Left ventricle myocardium inferior (tissue), 1 donor: Measurements from ENCODE around the gene GLT1D1. TPM values are rescaled to one million over a fixed set of nuclear protein-coding genes. Genes with fewer than 3 reads are reported as not detected.

Experiments used
- DNase-seq: peaks from one replicate; pipeline ENCODE4 v3.0.0-alpha.2; 2020
- H3K27ac ChIP-seq: fragments of 200-600 bp; replicated peaks from 2 replicates; pipeline ENCODE4 v1.8.0; 2021
- H3K27me3 ChIP-seq: fragments of 200-600 bp; 2 replicates; pipeline ENCODE4 v1.8.0; 2021; ENCODE audit warnings: low read depth
- H3K36me3 ChIP-seq: fragments of 200-600 bp; 2 replicates; pipeline ENCODE4 v1.8.0; 2021
- H3K4me1 ChIP-seq: fragments of 200-600 bp; 2 replicates; pipeline ENCODE4 v1.8.0; 2021
- H3K4me3 ChIP-seq: fragments of 200-600 bp; 2 replicates; pipeline ENCODE4 v1.8.0; 2021; ENCODE audit warnings: mild to moderate bottlenecking, moderate library complexity
- H3K9me3 ChIP-seq: fragments of 200-600 bp; replicated peaks from 2 replicates; pipeline ENCODE4 v1.8.0; 2021
- CTCF ChIP-seq: fragments of 200-600 bp; IDR thresholded peaks from 2 replicates; pipeline ENCODE4 v1.8.0; 2021; ENCODE audit warnings: antibody characterized with exemption, mild to moderate bottlenecking, borderline replicate concordance
- intact Hi-C: fragments of 100-400 bp; cut with micrococcal nuclease; formaldehyde crosslinking; loops from one replicate; pipeline ENCODE4 v1.11.0; 2022
- total RNA-seq: library from RNA; stranded (reverse); fragmentation: NEBNext Ultra II Directional; extraction: Animal tissue kit (Norgen Biotek cat#: 25700); gene quantifications from one replicate; pipeline ENCODE4 v1.2.1, GENCODE V29; 2021
- donor health status: DM: no; HTN: yes; CAD: no; lungs with severe emphysema.

GLT1D1 gene
- total RNA-seq, 1 donor from 2014 or later, result 11.8 TPM

GRCh38 chr12:128989287-128989686 is 136.0 kb downstream of the GLT1D1 start:
- H3K27me3 ChIP-seq, result peaks cover 8% of the 10 kb centered on the region
- intact Hi-C loops, result no loop called here
- H3K4me1 ChIP-seq, result no peaks in the 10 kb centered on the region
- H3K4me3 ChIP-seq, result no peak overlapping the region
- no peak overlapping the region for H3K27ac ChIP-seq
- H3K36me3 ChIP-seq, result no peaks in the 10 kb centered on the region
- DNase-seq, result no peak
- H3K9me3 ChIP-seq, result peaks cover 9% of the 10 kb centered on the region
- no peak for TF ChIP-seq CTCF

- intact Hi-C loops, result no loop called here
- no peak for TF ChIP-seq CTCF
- no peak for DNase-seq
- no peak overlapping the region for H3K4me3 ChIP-seq
- no peaks in the 10 kb centered on the region for H3K36me3 ChIP-seq
- H3K27me3 ChIP-seq, result peaks cover 11% of the 10 kb centered on the region
- no peaks in the 10 kb centered on the region for H3K4me1 ChIP-seq
- no peak overlapping the region for H3K27ac ChIP-seq
- peaks cover 9% of the 10 kb centered on the region for H3K9me3 ChIP-seq
These were observed 138.4 kb downstream of the GLT1D1 start for GRCh38 chr12:128991716-128992115.

GRCh38 chr12:128992116-128992515 is 138.8 kb downstream of the GLT1D1 start:
- H3K36me3 ChIP-seq, result no peaks in the 10 kb centered on the region
- H3K4me1 ChIP-seq, result no peaks in the 10 kb centered on the region
- H3K4me3 ChIP-seq, result no peak overlapping the region
- no peak overlapping the region for H3K27ac ChIP-seq
- no peak for TF ChIP-seq CTCF
- H3K9me3 ChIP-seq, result peaks cover 9% of the 10 kb centered on the region
- peaks cover 15% of the 10 kb centered on the region for H3K27me3 ChIP-seq
- intact Hi-C loops, result no loop called here
- DNase-seq, result no peak

- no peak for DNase-seq
- TF ChIP-seq CTCF, result no peak
- H3K36me3 ChIP-seq, result no peaks in the 10 kb centered on the region
These were observed 139.3 kb downstream of the GLT1D1 start for GRCh38 chr12:128992550-128992949.

GRCh38 chr12:128994856-128995255 is 141.6 kb downstream of the GLT1D1 start:
- no peak overlapping the region for H3K27ac ChIP-seq
- TF ChIP-seq CTCF, result no peak
- H3K4me3 ChIP-seq, result no peak overlapping the region
- H3K4me1 ChIP-seq, result no peaks in the 10 kb centered on the region
- H3K36me3 ChIP-seq, result no peaks in the 10 kb centered on the region
- peaks cover 31% of the 10 kb centered on the region for H3K27me3 ChIP-seq
- no peaks in the 10 kb centered on the region for H3K9me3 ChIP-seq
- DNase-seq, result no peak
- intact Hi-C loops, result no loop called here

More at GRCh38 chr12:128992550-128992949, 139.3 kb downstream of the GLT1D1 start:
- H3K4me3 ChIP-seq, result no peak overlapping the region
- H3K9me3 ChIP-seq, result peaks cover 9% of the 10 kb centered on the region
- intact Hi-C loops, result no loop called here
- no peaks in the 10 kb centered on the region for H3K4me1 ChIP-seq
- peaks cover 18% of the 10 kb centered on the region for H3K27me3 ChIP-seq
- no peak overlapping the region for H3K27ac ChIP-seq

- H3K27me3 ChIP-seq, result peaks cover 38% of the 10 kb centered on the region
These were observed 142.3 kb downstream of the GLT1D1 start for GRCh38 chr12:128995619-128996018.

More at GRCh38 chr12:128995619-128996018, 142.3 kb downstream of the GLT1D1 start:
- no peak for TF ChIP-seq CTCF
- no peak overlapping the region for H3K27ac ChIP-seq
- intact Hi-C loops, result no loop called here
- H3K4me3 ChIP-seq, result no peak overlapping the region
- no peaks in the 10 kb centered on the region for H3K4me1 ChIP-seq
- DNase-seq, result no peak
- H3K9me3 ChIP-seq, result no peaks in the 10 kb centered on the region
- H3K36me3 ChIP-seq, result no peaks in the 10 kb centered on the region
